Fibroblast of lung (primary cell): ENCODE results near the gene FKBP1A.

ENCODE experiments used
- EZH2 ChIP-seq: IDR thresholded peaks from 2 replicates; pipeline ENCODE4 v1.5.1; 2012; ENCODE audit warnings: low read length, control low read depth, mild to moderate bottlenecking; ENCODE audit errors: missing control alignments
- TF ChIP-seq, protein P1 (sequence below), 2 donors: IDR thresholded peaks in 1 of 2; conservative IDR thresholded peaks in 1 of 2; 1 replicate in 1 of 2; 2 replicates in 1 of 2; pipeline ENCODE4 v1.5.1; 2011 to 2012; ENCODE audit warnings: low read length in 2 of 2, control low read depth in 1 of 2, inconsistent platforms in 1 of 2, low read depth in 1 of 2, mild to moderate bottlenecking in 1 of 2

DNA sequence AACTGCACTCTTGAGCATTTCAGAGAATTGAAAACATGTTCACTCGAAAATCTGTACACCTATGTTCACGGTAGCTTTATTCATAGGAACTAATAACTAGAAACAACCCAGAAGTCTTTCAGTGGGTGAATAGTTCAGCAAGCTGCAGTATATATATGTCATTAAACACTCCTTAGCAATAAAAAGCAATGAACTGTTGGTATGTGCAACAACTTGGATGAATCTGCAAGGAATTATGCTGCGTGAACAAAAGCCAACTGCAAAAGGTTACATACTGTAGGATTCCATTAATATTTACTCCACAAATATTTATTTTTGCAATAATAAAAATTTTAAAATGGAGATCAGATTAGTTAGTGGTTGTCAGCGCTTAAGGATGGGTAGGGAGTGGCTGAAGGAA lies 22.1 kb upstream of the FKBP1A start:
- TF ChIP-seq, protein P1, sequence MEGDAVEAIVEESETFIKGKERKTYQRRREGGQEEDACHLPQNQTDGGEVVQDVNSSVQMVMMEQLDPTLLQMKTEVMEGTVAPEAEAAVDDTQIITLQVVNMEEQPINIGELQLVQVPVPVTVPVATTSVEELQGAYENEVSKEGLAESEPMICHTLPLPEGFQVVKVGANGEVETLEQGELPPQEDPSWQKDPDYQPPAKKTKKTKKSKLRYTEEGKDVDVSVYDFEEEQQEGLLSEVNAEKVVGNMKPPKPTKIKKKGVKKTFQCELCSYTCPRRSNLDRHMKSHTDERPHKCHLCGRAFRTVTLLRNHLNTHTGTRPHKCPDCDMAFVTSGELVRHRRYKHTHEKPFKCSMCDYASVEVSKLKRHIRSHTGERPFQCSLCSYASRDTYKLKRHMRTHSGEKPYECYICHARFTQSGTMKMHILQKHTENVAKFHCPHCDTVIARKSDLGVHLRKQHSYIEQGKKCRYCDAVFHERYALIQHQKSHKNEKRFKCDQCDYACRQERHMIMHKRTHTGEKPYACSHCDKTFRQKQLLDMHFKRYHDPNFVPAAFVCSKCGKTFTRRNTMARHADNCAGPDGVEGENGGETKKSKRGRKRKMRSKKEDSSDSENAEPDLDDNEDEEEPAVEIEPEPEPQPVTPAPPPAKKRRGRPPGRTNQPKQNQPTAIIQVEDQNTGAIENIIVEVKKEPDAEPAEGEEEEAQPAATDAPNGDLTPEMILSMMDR (conservative IDR thresholded peaks at IDR 0.05 in 1 of 2, IDR thresholded peaks at IDR 0.05 in 1 of 2; ENCODE audit: low read depth in 1 of 2, low read length in 2 of 2): no peak
- no peak for TF ChIP-seq EZH2
